GM19467 (cell line): ENCODE results near the gene EIF2S3B.
A peak's percentile ranks its signal among the peaks of the same experiment; 100 is the strongest.
"Not testable (repeated sequence)": the region's sequence is repeated elsewhere in the genome, so short reads cannot be mapped to it uniquely, and the experiment has no call there.

Source experiments
- ATAC-seq: cut with Tn5 transposase; IDR thresholded peaks from one replicate; pipeline ENCODE4 v1.9.1; 2021; ENCODE audit warnings: mild to moderate bottlenecking, moderate library complexity; ENCODE audit not compliant: unreplicated experiment

EIF2S3B gene

GRCh38 chr12:10505620-10506019, at the start of gene EIF2S3B:
Gene EIF2S3B, plus strand, starts transcription at chr12:10505890. Its CDS starts 13 bp downstream, at chr12:10505903.
- ATAC-seq = no peak

- ATAC-seq = no peak
Observed at GRCh38 chr12:10456856-10457255, 48.8 kb upstream of the EIF2S3B start.

DNA sequence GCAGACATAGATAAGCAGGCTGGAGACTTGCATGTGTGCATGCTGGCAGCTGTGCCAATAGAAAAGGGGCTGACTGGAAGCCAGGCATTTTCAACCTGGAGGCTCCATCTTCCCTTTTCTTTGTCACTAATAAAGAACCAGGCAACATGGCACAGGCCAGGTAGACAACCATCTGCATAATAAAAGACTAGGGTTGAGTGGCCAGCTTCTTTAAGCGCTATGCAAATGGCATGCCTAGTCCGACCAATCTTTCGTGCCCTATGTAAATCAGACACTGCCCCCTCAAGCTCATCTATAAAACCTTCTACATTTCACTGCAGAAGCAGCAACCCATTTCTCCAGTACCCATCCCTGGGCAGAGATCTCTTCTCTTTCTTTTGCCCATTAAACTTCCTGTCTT, 47.9 kb upstream of the EIF2S3B start:
- no peak for ATAC-seq

GRCh38 chr12:10466311-10466710, 39.4 kb upstream of the EIF2S3B start:
- ATAC-seq = no peak

DNA sequence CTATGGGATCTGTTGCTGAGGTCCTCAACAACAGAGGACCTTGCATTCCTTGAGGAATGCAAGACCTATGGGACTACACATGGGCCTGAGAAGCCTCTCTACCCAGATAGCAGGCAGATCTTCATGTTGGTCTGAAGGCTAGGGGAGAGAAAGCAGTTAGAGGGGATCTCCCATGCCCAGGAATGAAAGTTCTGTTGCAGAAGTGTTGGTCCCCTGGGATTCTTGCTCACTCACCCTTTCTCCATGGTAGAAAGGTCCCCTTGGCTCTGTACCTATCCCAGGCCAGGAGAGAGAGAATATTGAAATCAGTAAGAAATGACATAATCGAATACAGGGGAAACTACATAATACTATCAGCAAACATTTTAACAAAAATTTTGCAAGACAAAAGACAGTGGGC, 36.0 kb upstream of the EIF2S3B start:
- no peak for ATAC-seq

- not testable (repeated sequence) for ATAC-seq
Observed at GRCh38 chr12:10472808-10473207, 32.9 kb upstream of the EIF2S3B start.

DNA sequence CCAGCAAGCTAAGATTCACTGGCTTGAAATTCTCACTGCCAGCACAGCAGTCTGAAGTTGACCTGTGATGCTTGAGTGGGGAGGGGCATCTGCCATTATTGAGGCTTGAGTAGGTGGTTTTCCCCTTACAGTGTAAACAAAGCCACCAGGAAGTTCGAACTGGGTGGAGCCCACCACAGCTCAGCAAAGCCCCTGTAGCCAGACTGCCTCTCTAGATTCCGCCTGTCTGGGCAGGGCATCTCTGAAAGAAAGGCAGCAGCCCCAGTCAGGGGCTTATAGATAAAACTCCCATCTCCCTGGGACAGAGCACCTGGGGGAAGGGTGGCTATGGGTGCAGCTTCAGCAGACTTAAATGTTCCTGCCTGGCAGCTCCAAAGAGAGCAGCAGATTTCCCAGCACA, 23.8 kb upstream of the EIF2S3B start:
- not testable (repeated sequence) for ATAC-seq

DNA sequence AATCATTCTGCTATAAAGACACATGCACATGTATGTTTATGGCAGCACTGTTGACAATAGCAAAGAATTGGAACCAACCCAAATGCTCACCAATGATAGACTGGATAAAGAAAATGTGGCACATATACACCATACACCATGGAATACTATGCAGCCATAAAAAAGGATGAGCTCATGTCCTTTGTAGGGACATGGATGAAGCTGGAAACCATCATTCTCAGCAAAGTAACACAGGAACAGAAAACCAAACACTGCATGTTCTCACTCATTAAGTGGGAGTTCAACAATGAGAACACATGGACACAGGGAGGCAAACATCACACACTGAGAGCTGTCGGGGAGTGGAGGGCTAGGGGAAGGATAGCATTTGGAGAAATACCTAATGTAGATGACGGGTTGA, 18.4 kb upstream of the EIF2S3B start:
- ATAC-seq = not testable (repeated sequence)

- no peak for ATAC-seq
Observed at GRCh38 chr12:10491766-10492165, 13.9 kb upstream of the EIF2S3B start.

GRCh38 chr12:10497602-10498001, 8.1 kb upstream of the EIF2S3B start:
- ATAC-seq = no peak

- no peak for ATAC-seq
Observed at GRCh38 chr12:10498042-10498441, 7.6 kb upstream of the EIF2S3B start.

DNA sequence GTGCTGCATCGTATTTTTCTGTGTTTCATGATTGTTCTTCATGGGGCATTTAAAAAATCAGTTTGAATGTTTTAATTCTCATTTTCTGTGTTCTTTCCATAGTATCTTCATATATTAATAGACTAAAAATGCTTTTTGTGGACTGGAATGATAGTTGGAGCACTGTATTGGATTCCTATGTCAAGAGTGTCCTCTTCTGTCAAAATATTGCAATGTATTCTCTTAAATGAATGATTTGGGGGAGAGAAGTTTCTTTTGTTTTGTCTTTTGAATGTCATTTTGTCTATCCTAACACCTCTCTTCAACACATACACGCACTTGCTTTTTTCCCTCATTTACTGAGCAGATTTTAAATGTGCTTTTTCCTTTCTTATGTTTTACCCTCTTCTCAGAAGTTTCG, 4.7 kb upstream of the EIF2S3B start:
- no peak for ATAC-seq

GRCh38 chr12:10503460-10503859, 2.2 kb upstream of the EIF2S3B start:
- no peak for ATAC-seq

GRCh38 chr12:10511756-10512355, 6.2 kb downstream of the EIF2S3B start:
- ATAC-seq = no peak

- ATAC-seq = no peak
Observed at GRCh38 chr12:10512798-10513197, 7.1 kb downstream of the EIF2S3B start.

DNA sequence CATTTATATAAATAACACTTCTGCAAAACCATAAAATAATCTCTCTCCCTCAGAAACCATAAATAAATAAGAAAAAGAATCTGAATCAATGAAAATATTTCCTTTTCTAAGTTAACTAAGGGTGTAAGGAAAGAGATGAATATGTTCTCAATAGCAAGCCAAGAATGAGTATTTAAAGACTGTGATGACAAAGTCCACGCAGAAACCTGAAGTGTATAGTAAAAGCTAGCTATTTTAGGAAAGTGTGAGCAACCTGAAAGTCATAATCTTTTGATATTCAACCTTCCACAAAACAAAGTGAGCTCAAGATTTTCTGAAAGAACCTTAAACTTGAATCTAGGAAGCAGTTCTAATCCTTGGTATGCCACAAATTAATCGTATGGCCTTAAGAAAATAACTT, 15.9 kb downstream of the EIF2S3B start:
- no peak for ATAC-seq

GRCh38 chr12:10528174-10528953, 22.7 kb downstream of the EIF2S3B start:
- ATAC-seq = no peak

DNA sequence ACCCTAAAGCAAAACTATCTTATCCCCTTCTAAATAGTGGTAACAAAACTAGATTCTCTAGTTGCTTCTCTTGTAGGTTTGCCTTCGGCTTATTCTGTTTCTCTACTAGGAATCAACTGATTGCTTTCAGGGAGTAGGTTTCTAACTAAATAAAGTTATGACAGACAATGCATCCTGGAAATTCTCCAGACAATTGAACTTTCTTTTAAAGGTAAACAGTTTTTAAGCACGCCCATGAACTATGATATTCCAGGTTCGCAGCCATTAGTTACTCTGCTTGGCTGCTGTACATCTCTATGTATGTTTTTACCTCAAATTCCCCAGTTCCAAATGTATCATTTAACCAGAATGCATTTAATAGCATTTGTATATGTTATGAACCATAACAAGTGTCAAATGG, 23.9 kb downstream of the EIF2S3B start:
- ATAC-seq = no peak

DNA sequence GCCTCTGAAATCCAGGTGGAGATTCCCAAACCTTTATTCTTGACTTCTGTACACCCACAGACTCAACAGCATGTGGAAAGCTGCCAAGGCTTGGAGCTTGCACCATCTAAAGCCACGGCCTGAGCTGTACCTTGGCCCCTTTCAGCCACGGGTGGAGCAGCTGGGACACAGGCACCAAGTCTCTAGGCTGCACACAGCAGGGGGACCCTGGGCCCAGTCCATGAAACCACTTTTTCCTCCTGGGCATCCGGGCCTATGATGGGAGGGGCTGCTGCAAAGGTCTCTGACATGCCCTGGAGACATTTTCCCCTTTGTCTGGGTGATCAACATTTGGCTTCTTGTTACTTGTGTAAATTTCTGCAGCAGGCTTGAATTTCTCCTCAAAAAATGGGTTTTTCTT, 32.0 kb downstream of the EIF2S3B start:
- no peak for ATAC-seq

- peak; percentile 82 for ATAC-seq
Observed at GRCh38 chr12:10540776-10541205, 35.1 kb downstream of the EIF2S3B start.

GRCh38 chr12:10543499-10543898, 37.8 kb downstream of the EIF2S3B start:
- ATAC-seq = no peak

GRCh38 chr12:10551375-10551774, 45.7 kb downstream of the EIF2S3B start:
- ATAC-seq = no peak
